ENCODE measurements around the gene KRTAP4-12.
"Not testable (repeated sequence)": the region's sequence is repeated elsewhere in the genome, so short reads cannot be mapped to it uniquely, and the experiment has no call there.

The KRTAP4-12 gene

DNA sequence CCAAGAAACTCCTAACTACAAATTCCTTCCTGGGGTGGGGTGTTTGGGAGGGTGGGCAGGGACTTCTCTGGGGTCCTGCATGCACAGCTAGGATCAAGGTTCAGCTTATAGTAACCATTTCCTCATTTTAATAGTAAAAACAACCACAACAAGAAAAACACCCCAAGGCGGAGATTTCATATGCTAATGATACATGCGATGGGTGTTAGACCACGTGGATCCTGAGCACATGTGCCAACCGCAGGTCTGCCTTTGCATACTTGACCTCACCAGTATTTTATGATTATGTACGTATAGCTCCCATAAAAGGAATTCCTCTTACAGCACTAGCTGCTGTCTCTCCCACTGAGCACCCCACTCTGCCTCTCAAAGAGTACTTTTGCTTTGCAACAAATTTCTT lies 7.7 kb downstream of the KRTAP4-12 start:
- WGBS: 87% methylated on average over 5 of the region's 5 CpGs
- no peak for DNase-seq

DNA sequence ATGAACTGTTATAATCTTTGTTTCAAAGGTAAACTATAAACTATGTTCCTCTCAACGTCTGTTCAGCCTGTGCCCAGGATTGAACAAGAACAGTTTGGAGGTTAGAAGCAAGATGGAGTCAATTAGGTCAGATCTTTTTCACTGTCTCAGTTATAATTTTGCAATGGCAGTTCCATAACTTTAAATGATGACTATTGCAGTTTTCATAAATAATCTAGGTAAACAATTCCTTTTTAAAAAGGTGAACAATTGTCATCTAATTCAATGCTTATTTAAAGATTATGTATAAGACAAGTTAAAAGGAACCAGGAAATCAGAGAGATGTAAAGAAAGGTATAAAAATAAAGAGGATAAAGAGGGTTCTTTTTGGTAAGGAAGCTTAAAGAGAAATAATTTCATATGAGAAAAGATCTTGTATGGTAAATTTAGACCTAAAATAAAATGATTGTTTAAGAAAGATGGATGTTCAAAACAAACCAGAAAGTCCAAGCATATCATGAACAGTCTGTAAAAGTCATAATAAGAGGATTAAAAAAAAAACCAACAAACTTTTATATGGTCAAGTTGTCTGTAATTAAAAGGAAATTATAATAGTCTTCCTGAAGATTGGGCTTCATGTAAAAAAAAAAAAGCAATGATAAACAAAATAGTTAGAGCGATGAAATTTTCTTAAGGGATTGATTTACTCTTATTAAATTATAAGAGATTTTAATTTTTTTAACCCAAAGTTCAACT lies 12.7 kb downstream of the KRTAP4-12 start:
- H4K91ac ChIP-seq (ENCODE audit: low read length): no peak overlapping the region
- no peak overlapping the region for H3K27ac ChIP-seq (ENCODE audit: low read length, poor library complexity, severe bottlenecking)
- 67% methylated on average over 1 of the region's 2 CpGs for WGBS
- no peak overlapping the region for H2BK15ac ChIP-seq (ENCODE audit: low read depth, poor library complexity, severe bottlenecking)
- H3K18ac ChIP-seq (ENCODE audit: low read depth in 1 of 2, low read length in 2 of 2): no peak overlapping the region
- no peak overlapping the region for H3K4ac ChIP-seq (ENCODE audit: low read depth in 1 of 2, low read length in 2 of 2)
- H3K23ac ChIP-seq (ENCODE audit: low read length in 2 of 2): no peak overlapping the region
- no peaks in the 10 kb centered on the region for H3K27me3 ChIP-seq (ENCODE audit: control insufficient read depth in 1 of 2, insufficient read depth in 1 of 2, low read length in 2 of 2)
- H2BK120ac ChIP-seq (ENCODE audit: low read depth, low read length): no peak overlapping the region
- peak overlapping the region in 1 of 2 experiments; percentile 59 for H3K4me3 ChIP-seq (ENCODE audit: insufficient read depth in 1 of 2, low read depth in 1 of 2, low read length in 2 of 2)
- no peak overlapping the region for H2AFZ ChIP-seq (ENCODE audit: low read depth, low read length)
- H4K8ac ChIP-seq (ENCODE audit: low read length): no peak overlapping the region
- peaks cover 4% of the 10 kb centered on the region for H3K9me3 ChIP-seq (ENCODE audit: control insufficient read depth, low read length)
- H3K79me1 ChIP-seq (replicated peaks; ENCODE audit: low read length, poor library complexity, severe bottlenecking): no peaks in the 10 kb centered on the region
- H3K14ac ChIP-seq (ENCODE audit: low read length in 2 of 2): no peak overlapping the region
- H3K9ac ChIP-seq (ENCODE audit: low read length): no peak overlapping the region
- no peak overlapping the region for H2BK12ac ChIP-seq (ENCODE audit: low read length in 2 of 2)
- H2BK5ac ChIP-seq (ENCODE audit: low read depth, low read length, poor library complexity, severe bottlenecking): no peak overlapping the region
- no peaks in the 10 kb centered on the region for H3K4me1 ChIP-seq (ENCODE audit: control insufficient read depth, insufficient read depth, low read depth, low read length)
- H2AK5ac ChIP-seq (ENCODE audit: low read length, severe bottlenecking): no peak overlapping the region
- no peak for DNase-seq
- H3K36me3 ChIP-seq (ENCODE audit: control insufficient read depth in 1 of 2, insufficient read depth in 2 of 2, low read depth in 1 of 2, low read length in 2 of 2): no peaks in the 10 kb centered on the region
- no peak overlapping the region for H3K4me2 ChIP-seq (ENCODE audit: low read length, poor library complexity, severe bottlenecking)

More for the DNA sequence above, 7.7 kb downstream of the KRTAP4-12 start:
- no peak overlapping the region for H2AK5ac ChIP-seq (ENCODE audit: low read length, severe bottlenecking)
- no peak overlapping the region for H3K27ac ChIP-seq (ENCODE audit: low read length, poor library complexity, severe bottlenecking)
- no peak overlapping the region for H2AFZ ChIP-seq (ENCODE audit: low read depth, low read length)
- no peaks in the 10 kb centered on the region for H3K79me1 ChIP-seq (replicated peaks; ENCODE audit: low read length, poor library complexity, severe bottlenecking)
- H3K4ac ChIP-seq (ENCODE audit: low read depth in 1 of 2, low read length in 2 of 2): no peak overlapping the region
- no peaks in the 10 kb centered on the region for H3K36me3 ChIP-seq (ENCODE audit: control insufficient read depth in 1 of 2, insufficient read depth in 2 of 2, low read depth in 1 of 2, low read length in 2 of 2)
- no peak overlapping the region for H3K9ac ChIP-seq (ENCODE audit: low read length)
- H4K91ac ChIP-seq (ENCODE audit: low read length): no peak overlapping the region
- H2BK5ac ChIP-seq (ENCODE audit: low read depth, low read length, poor library complexity, severe bottlenecking): no peak overlapping the region
- H2BK12ac ChIP-seq (ENCODE audit: low read length in 2 of 2): no peak overlapping the region
- H3K18ac ChIP-seq (ENCODE audit: low read depth in 1 of 2, low read length in 2 of 2): no peak overlapping the region
- no peak overlapping the region for H2BK120ac ChIP-seq (ENCODE audit: low read depth, low read length)
- H2BK15ac ChIP-seq (ENCODE audit: low read depth, poor library complexity, severe bottlenecking): no peak overlapping the region
- no peak overlapping the region for H4K8ac ChIP-seq (ENCODE audit: low read length)
- H3K9me3 ChIP-seq (ENCODE audit: control insufficient read depth, low read length): peaks cover 4% of the 10 kb centered on the region
- H3K4me3 ChIP-seq (ENCODE audit: insufficient read depth in 1 of 2, low read depth in 1 of 2, low read length in 2 of 2): no peak overlapping the region
- H3K27me3 ChIP-seq (ENCODE audit: control insufficient read depth in 1 of 2, insufficient read depth in 1 of 2, low read length in 2 of 2): no peaks in the 10 kb centered on the region
- no peak overlapping the region for H3K23ac ChIP-seq (ENCODE audit: low read length in 2 of 2)
- peaks cover 5% of the 10 kb centered on the region for H3K4me1 ChIP-seq (ENCODE audit: control insufficient read depth, insufficient read depth, low read depth, low read length)
- H3K14ac ChIP-seq (ENCODE audit: low read length in 2 of 2): no peak overlapping the region
- H3K4me2 ChIP-seq (ENCODE audit: low read length, poor library complexity, severe bottlenecking): no peak overlapping the region

DNA sequence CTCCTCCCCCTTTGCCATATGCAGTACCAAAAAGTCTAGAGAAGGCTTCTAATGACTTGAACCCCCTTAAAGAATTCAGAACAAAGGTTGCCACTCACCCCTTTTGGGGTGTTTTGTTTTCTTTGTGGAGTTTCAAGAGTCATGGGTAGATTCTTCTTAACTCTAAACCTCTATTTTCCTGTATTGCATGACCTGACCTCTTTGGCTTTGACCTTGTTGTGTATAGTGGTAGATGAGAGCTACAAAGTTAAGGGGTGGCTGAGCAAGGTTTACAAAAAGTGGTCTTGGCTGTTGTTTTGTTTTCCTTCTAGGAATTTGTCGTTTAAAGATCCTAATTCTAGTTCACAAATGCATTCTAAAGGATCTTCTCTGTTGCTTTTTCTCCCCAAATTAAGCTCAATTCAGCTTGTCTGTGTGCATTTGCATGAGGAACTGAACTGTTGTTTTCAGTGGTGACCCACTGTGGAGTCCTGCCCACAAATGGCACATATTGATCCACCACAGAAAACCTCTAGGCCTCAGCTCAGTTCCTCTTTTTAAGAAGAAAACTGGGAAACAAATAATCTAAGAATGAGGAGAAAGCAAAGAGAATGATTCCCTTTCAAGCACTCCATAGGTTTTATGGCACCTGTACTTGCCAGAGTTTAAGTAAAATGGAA lies 15.1 kb downstream of the KRTAP4-12 start:
- WGBS: no CpG with 5 or more reads among the region's 1 CpG

DNA sequence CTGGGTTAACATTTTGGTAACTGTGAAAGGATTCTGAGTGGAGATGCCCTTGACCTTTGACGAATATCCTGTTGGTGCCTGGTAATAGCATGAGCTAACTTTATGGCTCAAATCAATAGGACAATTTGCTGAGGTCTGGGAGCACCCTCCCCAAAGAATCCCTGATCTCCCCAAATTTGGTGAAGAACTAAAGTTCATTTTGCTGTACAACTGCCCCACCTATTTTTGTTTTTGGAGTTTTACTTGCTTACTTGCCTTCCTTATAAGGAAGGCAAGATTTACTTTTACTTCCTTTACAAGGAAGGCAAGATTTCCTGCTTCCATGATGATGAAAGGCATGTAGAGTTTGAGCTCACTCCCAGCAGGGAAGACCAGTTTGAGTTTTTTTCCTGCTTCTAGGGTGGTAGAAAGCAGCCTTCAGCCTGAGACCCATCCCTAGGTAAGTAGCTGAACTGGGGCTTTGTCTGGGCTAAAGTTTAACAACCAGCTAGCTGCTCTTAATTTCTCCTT lies 16.0 kb downstream of the KRTAP4-12 start:
- Histone ChIP-seq H3K36me3 (ENCODE audit: control insufficient read depth in 1 of 2, insufficient read depth in 2 of 2, low read depth in 1 of 2, low read length in 2 of 2) (no peaks in the 10 kb centered on the region), H3K4me2 (ENCODE audit: low read length, poor library complexity, severe bottlenecking) (no peak overlapping the region), H2BK12ac (ENCODE audit: low read length in 2 of 2) (no peak overlapping the region), H4K91ac (ENCODE audit: low read length) (no peak overlapping the region), H3K9me3 (ENCODE audit: control insufficient read depth, low read length) (peaks cover 1% of the 10 kb centered on the region), H2AFZ (ENCODE audit: low read depth, low read length) (no peak overlapping the region), H3K23ac (ENCODE audit: low read length in 2 of 2) (no peak overlapping the region), H3K18ac (ENCODE audit: low read depth in 1 of 2, low read length in 2 of 2) (no peak overlapping the region), H4K8ac (ENCODE audit: low read length) (no peak overlapping the region), H2AK5ac (ENCODE audit: low read length, severe bottlenecking) (peak overlapping the region; percentile 13), H2BK120ac (ENCODE audit: low read depth, low read length) (no peak overlapping the region), H3K4me3 (ENCODE audit: insufficient read depth in 1 of 2, low read depth in 1 of 2, low read length in 2 of 2) (peak overlapping the region in 1 of 2 experiments; percentile 63), H3K27me3 (ENCODE audit: control insufficient read depth in 1 of 2, insufficient read depth in 1 of 2, low read length in 2 of 2) (no peaks in the 10 kb centered on the region), H3K9ac (ENCODE audit: low read length) (no peak overlapping the region), H2BK15ac (ENCODE audit: low read depth, poor library complexity, severe bottlenecking) (no peak overlapping the region), H3K27ac (ENCODE audit: low read length, poor library complexity, severe bottlenecking) (no peak overlapping the region), H3K14ac (ENCODE audit: low read length in 2 of 2) (no peak overlapping the region), H3K4me1 (ENCODE audit: control insufficient read depth, insufficient read depth, low read depth, low read length) (peaks cover 4% of the 10 kb centered on the region), H3K4ac (ENCODE audit: low read depth in 1 of 2, low read length in 2 of 2) (no peak overlapping the region), H3K79me1 (replicated peaks; ENCODE audit: low read length, poor library complexity, severe bottlenecking) (no peaks in the 10 kb centered on the region), H2BK5ac (ENCODE audit: low read depth, low read length, poor library complexity, severe bottlenecking) (no peak overlapping the region)
- no peak for DNase-seq
- 79% methylated on average over 1 of the region's 1 CpG for WGBS

More for the DNA sequence above, 15.1 kb downstream of the KRTAP4-12 start:
- H3K23ac ChIP-seq (ENCODE audit: low read length in 2 of 2); H3K9me3 ChIP-seq (ENCODE audit: control insufficient read depth, low read length); H3K18ac ChIP-seq (ENCODE audit: low read depth in 1 of 2, low read length in 2 of 2); H3K36me3 ChIP-seq (ENCODE audit: control insufficient read depth in 1 of 2, insufficient read depth in 2 of 2, low read depth in 1 of 2, low read length in 2 of 2); H2BK5ac ChIP-seq (ENCODE audit: low read depth, low read length, poor library complexity, severe bottlenecking); H2AK5ac ChIP-seq (ENCODE audit: low read length, severe bottlenecking); H3K14ac ChIP-seq (ENCODE audit: low read length in 2 of 2); H3K4ac ChIP-seq (ENCODE audit: low read depth in 1 of 2, low read length in 2 of 2); H4K8ac ChIP-seq (ENCODE audit: low read length); H3K79me1 ChIP-seq (replicated peaks; ENCODE audit: low read length, poor library complexity, severe bottlenecking); H2BK15ac ChIP-seq (ENCODE audit: low read depth, poor library complexity, severe bottlenecking); DNase-seq; H3K4me2 ChIP-seq (ENCODE audit: low read length, poor library complexity, severe bottlenecking); H2BK120ac ChIP-seq (ENCODE audit: low read depth, low read length); H3K9ac ChIP-seq (ENCODE audit: low read length); H4K91ac ChIP-seq (ENCODE audit: low read length); H2BK12ac ChIP-seq (ENCODE audit: low read length in 2 of 2); H3K27me3 ChIP-seq (ENCODE audit: control insufficient read depth in 1 of 2, insufficient read depth in 1 of 2, low read length in 2 of 2); H3K4me1 ChIP-seq (ENCODE audit: control insufficient read depth, insufficient read depth, low read depth, low read length); H2AFZ ChIP-seq (ENCODE audit: low read depth, low read length); H3K27ac ChIP-seq (ENCODE audit: low read length, poor library complexity, severe bottlenecking): not testable (repeated sequence)
- peak overlapping the region in 1 of 2 experiments; percentile 63 for H3K4me3 ChIP-seq (ENCODE audit: insufficient read depth in 1 of 2, low read depth in 1 of 2, low read length in 2 of 2)

All from mesenchymal stem cell (in vitro differentiated cells and primary cell).